HepG2 (cell line): ENCODE data around the gene RBBP8NL. TPM values are rescaled to one million over a fixed set of nuclear protein-coding genes. Genes with fewer than 3 reads are reported as not detected.

ENCODE experiments used
- ATAC-seq: fragments of 200-7000 bp; cut with Tn5 transposase; 3 replicates; pipeline ENCODE4 v1.9.1; 2020; ENCODE audit warnings: mild to moderate bottlenecking, moderate library complexity
- BruUV-seq: library from RNA; stranded (reverse); fragments of 400-500 nt; replicated peaks from 2 replicates; lab custom pipeline; 2021; lab: Mats Ljungman, UMichigan
- CTCF ChIA-PET: fragments of 300-600 bp; formaldehyde crosslinking; extraction: SDS; loops from one replicate; lab custom pipeline; 2021; ENCODE audit warnings: low total read pairs, inconsistent platforms, low intra/inter-chr PET ratio; lab: Yijun Ruan, JAX
- POLR2A ChIA-PET: fragments of 350-600 bp; sonication (Branson Sonifier 250); formaldehyde crosslinking; loops from one replicate; lab custom pipeline; 2020; ENCODE audit warnings: antibody characterized with exemption, inconsistent platforms; lab: Yijun Ruan, JAX
- DNase-seq: peaks from one replicate; pipeline ENCODE4 v3.0.0-alpha.2; 2015; ENCODE audit warnings: low spot score
- FAIRE-seq: peaks from 3 replicates; lab custom pipeline; 2011; peaks lifted over from hg19 to GRCh38; lab: Jason Lieb, UNC
- H2AFZ ChIP-seq: one replicate; pipeline ENCODE4 v1.6.1; 2011; ENCODE audit warnings: low read length, inconsistent platforms
- H3K27ac ChIP-seq: fragments of 300-600 bp; 3 replicates; pipeline ENCODE4 v1.8.0; 2011; ENCODE audit warnings: mixed run types, mild to moderate bottlenecking, mixed read lengths, low read length, inconsistent platforms; ENCODE audit not compliant: insufficient read depth; ENCODE audit errors: extremely low read length
- H3K27me3 ChIP-seq, 2 experiments: fragments of 200-600 bp in 1 of 2; 2 replicates in 1 of 2; 3 replicates in 1 of 2; pipeline versions ENCODE4 v1.6.0 to v1.8.0; 2011; ENCODE audit warnings: low read length in 2 of 2, mild to moderate bottlenecking in 2 of 2, moderate library complexity in 2 of 2, inconsistent platforms in 1 of 2; ENCODE audit not compliant: insufficient read depth in 2 of 2, control insufficient read depth in 1 of 2
- H3K36me3 ChIP-seq, 2 experiments: fragments of 200-600 bp in 1 of 2; replicated peaks in 1 of 2; 2 replicates in 1 of 2; 3 replicates in 1 of 2; pipeline versions ENCODE4 v1.5.1 to v1.8.0; 2011; ENCODE audit warnings: low read length in 2 of 2, inconsistent platforms in 1 of 2; ENCODE audit not compliant: insufficient read depth in 2 of 2, control insufficient read depth in 1 of 2
- H3K4me1 ChIP-seq: 2 replicates; pipeline ENCODE4 v1.5.1; 2012; ENCODE audit warnings: low read length, inconsistent platforms; ENCODE audit not compliant: insufficient read depth
- H3K4me2 ChIP-seq: 2 replicates; pipeline ENCODE4 v1.6.0; 2011; ENCODE audit warnings: low read depth, low read length, inconsistent platforms
- H3K4me3 ChIP-seq, 3 experiments: fragments of 200-600 bp in 1 of 3; sonication (generic), shearing (Covaris generic) in 1 of 3; replicated peaks in 1 of 3; 2 replicates each; pipeline ENCODE4 v1.5.1; 2011 to 2016; ENCODE audit warnings: low read length in 3 of 3, inconsistent platforms in 2 of 3, low read depth in 2 of 3, mild to moderate bottlenecking in 2 of 3, control low read depth in 1 of 3, mixed read lengths in 1 of 3; ENCODE audit not compliant: insufficient read depth in 1 of 3
- H3K79me2 ChIP-seq: one replicate; pipeline ENCODE4 v1.6.1; 2011; ENCODE audit warnings: low read length, inconsistent platforms; ENCODE audit not compliant: insufficient read depth
- H3K9ac ChIP-seq: 2 replicates; pipeline ENCODE4 v1.6.0; 2011; ENCODE audit warnings: mild to moderate bottlenecking, low read depth, low read length, inconsistent platforms; ENCODE audit not compliant: insufficient read depth
- H3K9me3 ChIP-seq: 2 replicates; pipeline ENCODE4 v1.5.1; 2012; ENCODE audit warnings: mild to moderate bottlenecking, low read length
- H4K20me1 ChIP-seq: 2 replicates; pipeline ENCODE4 v1.6.0; 2011; ENCODE audit warnings: inconsistent platforms, mild to moderate bottlenecking, low read length, moderate library complexity; ENCODE audit not compliant: insufficient read depth
- BCL3 ChIP-seq: sonication (generic); formaldehyde crosslinking; IDR thresholded peaks from 2 replicates; pipeline ENCODE4 v1.5.1; 2020; ENCODE audit warnings: mild to moderate bottlenecking, missing genetic modification reagents, moderate library complexity
- FOXO4 ChIP-seq: sonication (generic); formaldehyde crosslinking; conservative IDR thresholded peaks from 2 replicates; pipeline ENCODE4 v1.8.1; 2023; ENCODE audit warnings: missing genetic modification reagents
- KMT2A ChIP-seq: sonication (generic); formaldehyde crosslinking; IDR thresholded peaks from 2 replicates; pipeline ENCODE4 v1.4.0; 2020; ENCODE audit warnings: missing genetic modification reagents
- MED8 ChIP-seq: sonication (generic); formaldehyde crosslinking; IDR thresholded peaks from 2 replicates; pipeline ENCODE4 v1.8.1; 2023; ENCODE audit warnings: mild to moderate bottlenecking, missing genetic modification reagents; ENCODE audit not compliant: insufficient replicate concordance
- RARG ChIP-seq: sonication (generic); formaldehyde crosslinking; IDR thresholded peaks from 2 replicates; pipeline ENCODE4 v1.4.0; 2020; ENCODE audit warnings: low read depth, mild to moderate bottlenecking, missing genetic modification reagents
- RXRB ChIP-seq: IDR thresholded peaks from 2 replicates; pipeline ENCODE4 v1.6.1; 2016; ENCODE audit warnings: borderline replicate concordance, missing genetic modification reagents, missing compliant biosample characterization
- SP4 ChIP-seq: sonication (generic); formaldehyde crosslinking; IDR thresholded peaks from 2 replicates; pipeline ENCODE4 v1.8.1; 2023; ENCODE audit warnings: mild to moderate bottlenecking, missing genetic modification reagents
- WGBS: methylation state at CpG from one replicate; pipeline ENCODE4 v1.1.6; 2017; ENCODE audit warnings: low lambda C conversion rate; 5-methylcytosine and 5-hydroxymethylcytosine counted together
- in situ Hi-C: cut with HindIII; loops from 2 replicates; pipeline ENCODE4 v1.10.0; 2017; ENCODE audit warnings: low pct_unique_long_range_greater_than_20kb; ENCODE audit not compliant: extremely low pct_ligation_motif_present
- intact Hi-C: fragments of 100-400 bp; cut with micrococcal nuclease; formaldehyde crosslinking; loops from one replicate; pipeline ENCODE4 v1.10.0; 2022; ENCODE audit not compliant: unreplicated experiment
- polyA plus RNA-seq, 8 experiments: library from polyadenylated mRNA; depleted of rRNA in 3 of 8; stranded (reverse) in 7 of 8; unstranded in 1 of 8; fragments of >200 nt; fragmentation: Illumina TruSeq in 4 of 8; extraction: Trizol in 4 of 8; gene quantifications; 2 replicates each; pipeline versions ENCODE4 v1.2.1 to v1.2.3, GENCODE V29; 2011 to 2016; ENCODE audit warnings: low read depth in 4 of 8, missing spikeins in 1 of 8, mixed read lengths in 1 of 8; ENCODE audit not compliant: insufficient read depth in 1 of 8
- total RNA-seq, 5 experiments: library from RNA; depleted of rRNA; stranded (reverse); fragments of >200 nt; fragmentation: Illumina TruSeq; extraction: Trizol; gene quantifications; 2 replicates each; pipeline ENCODE4 v1.2.3, GENCODE V29; 2016; ENCODE audit warnings: low read depth in 1 of 5

Gene RBBP8NL
- total and polyA plus RNA-seq, 2 of the 13 experiments (the other 11 are each of a cell fraction or from before 2014, with no cell fraction given): 0.69 to 0.86 TPM

GRCh38 chr20:62449951-62450691, 22.8 kb upstream of the RBBP8NL start (continued):
- 0 out of 2 replicates have a peak, but pooled peaks have one; percentile 19 for TF ChIP-seq RXRB
- TF ChIP-seq KMT2A (CRISPR knock-in tag): no peak
- TF ChIP-seq MED8: no peak
- TF ChIP-seq SP4: no peak
- TF ChIP-seq RARG (CRISPR knock-in tag): no peak

GRCh38 chr20:62448788-62449187, 21.4 kb upstream of the RBBP8NL start:
- ATAC-seq: no peak
- in situ Hi-C loops (no loop called here), intact Hi-C loops (no loop called here)
- Histone ChIP-seq H3K4me3 (no peak overlapping the region), H3K27ac (no peak overlapping the region), H2AFZ (no peak overlapping the region), H3K9ac (no peak overlapping the region), H3K36me3 (no peaks in the 10 kb centered on the region), H3K4me1 (no peaks in the 10 kb centered on the region), H3K27me3 (peaks cover 32 to 73% of the 10 kb centered on the region in 2 experiments), H4K20me1 (no peaks in the 10 kb centered on the region; the same call in 1 of the 2 replicates), H3K9me3 (no peaks in the 10 kb centered on the region), H3K4me2 (no peak overlapping the region), H3K79me2 (no peaks in the 10 kb centered on the region)
- CTCF ChIA-PET: no interaction called here
- 38% methylated on average over 13 of the region's 14 CpGs for WGBS
- POLR2A ChIA-PET: no interaction called here
- no TSS peak for BruUV-seq
- FAIRE-seq: no peak
- DNase-seq: no peak
- 0 out of 2 replicates have a peak, but pooled peaks have one; percentile 22 for TF ChIP-seq FOXO4 (CRISPR knock-in tag)
- TF ChIP-seq BCL3 (CRISPR knock-in tag): no peak
